PC-9 (cell line): Measurements from ENCODE around the gene RAB11FIP4. TPM values are rescaled to one million over a fixed set of nuclear protein-coding genes. Genes with fewer than 3 reads are reported as not detected.

Source experiments
- BruUV-seq: library from RNA; stranded (reverse); fragments of 400-500 nt; replicated peaks from 2 replicates; lab custom pipeline; 2021; lab: Mats Ljungman, UMichigan
- CTCF ChIA-PET: fragments of 300-600 bp; sonication (Branson Sonifier 250); formaldehyde crosslinking; loops from one replicate; lab custom pipeline; 2022; ENCODE audit warnings: antibody characterized with exemption; lab: Charles Lee
- POLR2A ChIA-PET: fragments of 300-600 bp; sonication (Branson Sonifier 250); formaldehyde crosslinking; loops from one replicate; lab custom pipeline; 2022; ENCODE audit warnings: antibody characterized with exemption; ENCODE audit not compliant: unreplicated experiment; lab: Charles Lee
- DNase-seq, 2 experiments: peaks; one replicate each; pipeline versions ENCODE4 v3.0.0 to v3.0.0-alpha.2; 2015 to 2022; ENCODE audit warnings: mixed read lengths in 1 of 2
- H2AFZ ChIP-seq: fragments of 200-600 bp; sonication (generic); 2 replicates; pipeline ENCODE4 v1.8.1; 2017; ENCODE audit warnings: antibody characterized with exemption
- H3F3A ChIP-seq: fragments of 200-600 bp; sonication (generic); 2 replicates; pipeline ENCODE4 v1.8.1; 2017; ENCODE audit warnings: antibody characterized with exemption, mild to moderate bottlenecking, low read depth; ENCODE audit not compliant: insufficient read depth
- H3K27ac ChIP-seq: fragments of 200-600 bp; sonication (generic); 2 replicates; pipeline ENCODE4 v1.6.1; 2016; ENCODE audit warnings: mixed run types
- H3K27me3 ChIP-seq: fragments of 200-600 bp; sonication (generic); 2 replicates; pipeline ENCODE4 v1.6.1; 2016; ENCODE audit warnings: low read depth, mixed run types; ENCODE audit not compliant: insufficient read depth
- H3K36me3 ChIP-seq: fragments of 200-600 bp; sonication (generic); 2 replicates; pipeline ENCODE4 v1.6.1; 2016; ENCODE audit warnings: low read depth, mixed run types
- H3K4me1 ChIP-seq: fragments of 200-600 bp; sonication (generic); replicated peaks from 2 replicates; pipeline ENCODE4 v1.6.1; 2016; ENCODE audit warnings: mixed run types; ENCODE audit not compliant: insufficient read depth
- H3K4me2 ChIP-seq: fragments of 200-600 bp; sonication (generic); 2 replicates; pipeline ENCODE4 v1.6.1; 2017; ENCODE audit warnings: mixed run types
- H3K4me3 ChIP-seq: fragments of 200-600 bp; sonication (generic); 2 replicates; pipeline ENCODE4 v1.6.1; 2016; ENCODE audit warnings: mixed run types
- H3K79me2 ChIP-seq: fragments of 200-600 bp; sonication (generic); 2 replicates; pipeline ENCODE4 v1.6.1; 2017; ENCODE audit warnings: low read depth, mixed run types
- H3K9me2 ChIP-seq: fragments of 200-600 bp; sonication (generic); 2 replicates; pipeline ENCODE4 v1.8.1; 2017; ENCODE audit warnings: mild to moderate bottlenecking; ENCODE audit not compliant: insufficient read depth
- H3K9me3 ChIP-seq: fragments of 200-600 bp; sonication (generic); 2 replicates; pipeline ENCODE4 v1.8.1; 2016; ENCODE audit warnings: low read depth; ENCODE audit not compliant: insufficient read depth
- H4K20me1 ChIP-seq: fragments of 200-600 bp; sonication (generic); 2 replicates; pipeline ENCODE4 v1.8.1; 2017; ENCODE audit not compliant: insufficient read depth
- EZH2 ChIP-seq: fragments of 200-600 bp; sonication (generic); IDR thresholded peaks from 2 replicates; pipeline ENCODE4 v1.8.0; 2017; ENCODE audit warnings: antibody characterized with exemption, low read depth
- intact Hi-C: fragments of 100-400 bp; cut with micrococcal nuclease; formaldehyde crosslinking; loops from one replicate; pipeline ENCODE4 v1.10.0; 2022; ENCODE audit not compliant: unreplicated experiment
- total RNA-seq: library from RNA; stranded (reverse); gene quantifications from 2 replicates; pipeline ENCODE4 v1.2.3, GENCODE V29; 2021
- TF ChIP-seq, protein P1 (sequence below): fragments of 200-600 bp; sonication (generic); conservative IDR thresholded peaks from 2 replicates; pipeline ENCODE4 v1.6.1; 2017; ENCODE audit warnings: mixed run types, antibody characterized with exemption, mild to moderate bottlenecking, moderate library complexity

The RAB11FIP4 gene
- total RNA-seq, 1 experiment from 2014 or later = 22.9 TPM

DNA sequence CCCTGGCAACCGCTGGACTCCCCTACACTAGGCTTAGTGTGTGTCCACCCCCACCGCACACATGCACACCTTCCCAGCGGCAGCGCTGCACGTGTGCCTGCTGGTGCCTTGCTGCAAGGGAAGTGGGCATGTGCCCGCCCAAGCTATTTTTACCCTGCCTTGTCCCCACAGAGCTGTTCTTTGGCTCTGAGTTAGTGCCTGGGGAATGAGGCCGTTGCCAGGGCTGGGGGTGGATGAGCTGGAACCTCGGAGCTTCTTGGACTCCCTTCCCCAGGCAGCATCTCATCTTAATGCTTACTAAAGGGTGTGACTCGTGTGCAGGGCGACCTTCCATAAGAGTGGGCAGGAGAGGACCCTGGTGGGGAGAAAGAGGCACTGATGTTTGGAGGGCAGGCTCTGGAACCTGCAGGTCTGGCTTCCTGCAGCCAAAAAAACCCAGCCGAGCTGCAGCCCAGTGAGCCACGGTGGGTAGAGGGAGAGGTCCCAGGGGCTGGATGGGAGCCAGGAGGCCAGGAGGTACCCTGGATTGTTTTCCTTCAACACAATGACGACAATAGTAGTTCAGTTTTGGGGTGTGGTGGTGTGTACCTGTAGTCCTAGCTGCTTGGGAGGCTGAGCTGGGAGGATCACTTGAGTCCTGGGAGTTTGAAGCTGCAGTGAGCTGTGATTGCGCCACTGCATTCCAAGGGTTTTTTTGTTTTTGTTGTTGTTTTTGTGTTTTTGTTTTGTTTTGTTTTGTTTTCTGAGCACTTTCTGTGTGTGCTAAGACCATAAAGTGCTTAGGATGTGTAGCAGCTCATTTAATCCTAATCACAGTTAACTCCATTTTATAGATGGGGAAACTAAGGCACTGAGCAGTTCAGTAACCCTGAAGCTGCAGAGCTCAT lies 119.1 kb downstream of the RAB11FIP4 start:
- no peaks in the 10 kb centered on the region for H3K4me1 ChIP-seq
- no peak for TF ChIP-seq EZH2
- TF ChIP-seq, protein P1, sequence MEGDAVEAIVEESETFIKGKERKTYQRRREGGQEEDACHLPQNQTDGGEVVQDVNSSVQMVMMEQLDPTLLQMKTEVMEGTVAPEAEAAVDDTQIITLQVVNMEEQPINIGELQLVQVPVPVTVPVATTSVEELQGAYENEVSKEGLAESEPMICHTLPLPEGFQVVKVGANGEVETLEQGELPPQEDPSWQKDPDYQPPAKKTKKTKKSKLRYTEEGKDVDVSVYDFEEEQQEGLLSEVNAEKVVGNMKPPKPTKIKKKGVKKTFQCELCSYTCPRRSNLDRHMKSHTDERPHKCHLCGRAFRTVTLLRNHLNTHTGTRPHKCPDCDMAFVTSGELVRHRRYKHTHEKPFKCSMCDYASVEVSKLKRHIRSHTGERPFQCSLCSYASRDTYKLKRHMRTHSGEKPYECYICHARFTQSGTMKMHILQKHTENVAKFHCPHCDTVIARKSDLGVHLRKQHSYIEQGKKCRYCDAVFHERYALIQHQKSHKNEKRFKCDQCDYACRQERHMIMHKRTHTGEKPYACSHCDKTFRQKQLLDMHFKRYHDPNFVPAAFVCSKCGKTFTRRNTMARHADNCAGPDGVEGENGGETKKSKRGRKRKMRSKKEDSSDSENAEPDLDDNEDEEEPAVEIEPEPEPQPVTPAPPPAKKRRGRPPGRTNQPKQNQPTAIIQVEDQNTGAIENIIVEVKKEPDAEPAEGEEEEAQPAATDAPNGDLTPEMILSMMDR = no peak
- H2AFZ ChIP-seq = no peak overlapping the region
- no peaks in the 10 kb centered on the region for H3K9me2 ChIP-seq
- peaks cover 17% of the 10 kb centered on the region for H3K79me2 ChIP-seq
- H3F3A ChIP-seq = 0 out of 2 replicates have a peak, but pooled peaks cover 4% of the 10 kb centered on the region
- ChIA-PET CTCF (no interaction called here), POLR2A (interaction anchor here (0.6 kb wide), 1 partner anchor 98 kb away, joined by 6 read pairs; no protein-coding TSS in a partner anchor)
- no peak for DNase-seq
- no peaks in the 10 kb centered on the region for H3K27me3 ChIP-seq
- H3K9me3 ChIP-seq = no peaks in the 10 kb centered on the region
- no peak overlapping the region for H3K4me3 ChIP-seq
- H4K20me1 ChIP-seq = no peaks in the 10 kb centered on the region; the same call in 1 of the 2 replicates
- no TSS peak for BruUV-seq
- H3K27ac ChIP-seq = no peak overlapping the region
- intact Hi-C loops = no loop called here
- no peaks in the 10 kb centered on the region for H3K36me3 ChIP-seq
- H3K4me2 ChIP-seq = no peak overlapping the region

DNA sequence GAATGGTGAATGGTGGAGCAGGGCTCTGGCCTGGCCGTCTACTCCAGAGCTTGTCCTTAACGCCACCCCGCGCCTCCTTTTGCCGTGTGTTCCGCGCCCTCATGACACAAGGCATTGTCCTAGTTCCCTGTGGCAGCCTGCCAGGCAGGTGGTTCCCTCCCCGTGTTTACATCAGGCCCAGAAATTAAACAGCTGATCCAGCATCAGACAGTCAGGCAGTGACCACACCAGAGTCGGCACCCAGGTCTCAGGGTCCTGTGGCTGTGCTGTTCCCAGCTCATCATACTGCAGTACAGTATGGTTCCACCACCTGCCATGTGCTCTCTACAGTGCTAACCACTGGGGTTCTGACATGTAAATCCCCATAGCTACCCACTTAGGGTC lies 119.7 kb downstream of the RAB11FIP4 start:
- Histone ChIP-seq H3F3A (no peaks in the 10 kb centered on the region), H3K9me3 (no peaks in the 10 kb centered on the region), H3K4me2 (no peak overlapping the region), H3K4me3 (no peak overlapping the region), H3K36me3 (no peaks in the 10 kb centered on the region), H2AFZ (no peak overlapping the region), H4K20me1 (no peaks in the 10 kb centered on the region; the same call in 1 of the 2 replicates), H3K27ac (no peak overlapping the region), H3K4me1 (no peaks in the 10 kb centered on the region), H3K79me2 (peaks cover 11% of the 10 kb centered on the region; the same call in 1 of the 2 replicates), H3K9me2 (no peaks in the 10 kb centered on the region), H3K27me3 (no peaks in the 10 kb centered on the region)
- ChIA-PET POLR2A (interaction anchor here (0.6 kb wide), 1 partner anchor 99 kb away, joined by 6 read pairs; no protein-coding TSS in a partner anchor), CTCF (no interaction called here)
- intact Hi-C loops = no loop called here
- no TSS peak for BruUV-seq
- no peak for DNase-seq
- TF ChIP-seq, protein P1 = no peak
- TF ChIP-seq EZH2 = no peak

DNA sequence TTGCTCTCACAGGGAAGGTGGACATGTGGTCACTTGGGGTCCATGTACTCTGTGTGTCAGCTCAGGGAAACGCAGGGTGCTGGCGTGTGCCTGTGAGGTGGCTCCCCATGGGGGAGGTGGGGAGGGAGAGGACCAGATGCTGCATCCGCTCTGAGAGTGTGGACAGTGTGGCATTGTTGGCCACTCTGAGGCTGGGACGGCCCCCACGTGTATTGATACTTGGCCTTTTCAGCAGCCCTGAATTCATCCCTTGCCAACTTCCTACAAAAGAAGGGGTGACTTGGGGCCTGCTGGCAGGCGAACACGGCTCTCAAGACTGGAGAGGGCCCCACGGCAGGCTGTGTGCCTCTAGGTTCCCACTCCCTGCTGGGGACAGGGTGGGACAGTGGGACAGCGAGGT lies 120.1 kb downstream of the RAB11FIP4 start:
- BruUV-seq = no TSS peak
- no peak for DNase-seq
- no peaks in the 10 kb centered on the region for H3K9me3 ChIP-seq
- TF ChIP-seq, protein P1 = no peak
- no peak for TF ChIP-seq EZH2
- peaks cover 7% of the 10 kb centered on the region; the same call in 1 of the 2 replicates for H3K79me2 ChIP-seq
- H2AFZ ChIP-seq = no peak overlapping the region
- no peaks in the 10 kb centered on the region for H3K27me3 ChIP-seq
- no peak overlapping the region for H3K27ac ChIP-seq
- H3K9me2 ChIP-seq = no peaks in the 10 kb centered on the region
- no peaks in the 10 kb centered on the region for H3F3A ChIP-seq
- no peak overlapping the region for H3K4me2 ChIP-seq
- CTCF ChIA-PET = no interaction called here
- no peaks in the 10 kb centered on the region; the same call in 1 of the 2 replicates for H4K20me1 ChIP-seq
- H3K36me3 ChIP-seq = no peaks in the 10 kb centered on the region
- intact Hi-C loops = no loop called here
- no peak overlapping the region for H3K4me3 ChIP-seq
- no peaks in the 10 kb centered on the region for H3K4me1 ChIP-seq
- POLR2A ChIA-PET = no interaction called here
